ENCODE results near the gene IL12RB2. TPM values are rescaled to one million over a fixed set of nuclear protein-coding genes. Genes with fewer than 3 reads are reported as not detected.

The IL12RB2 gene
- total RNA-seq, 4 donors from 2014 or later: 0.87 to 6.5 (median 1.7) TPM

GRCh38 chr1:67381154-67381553 is 73.5 kb downstream of the IL12RB2 start:
- Histone ChIP-seq H3K4me1 (peaks cover 0 to 6% (median 0%) of the 10 kb centered on the region in 4 donors), H3K9me3 (peaks cover 0 to 14% (median 0%) of the 10 kb centered on the region in 4 donors), H3K27ac (no peak overlapping the region), H3K27me3 (no peaks in the 10 kb centered on the region), H3K36me3 (peaks cover 0 to 8% (median 0%) of the 10 kb centered on the region in 3 donors), H3K4me3 (no peak overlapping the region)
- no peak for TF ChIP-seq POLR2A (IDR thresholded peaks at IDR 0.05)
- TF ChIP-seq EP300 (IDR thresholded peaks at IDR 0.05): no peak
- no peak for TF ChIP-seq CTCF (IDR thresholded peaks at IDR 0.05)
- WGBS, 2 donors: 77 to 78% methylated on average over 4 of the region's 4 CpGs
- DNase-seq (ENCODE audit: low spot score in 2 of 2): no peak

- no peaks in the 10 kb centered on the region for H3K27me3 ChIP-seq
- H3K4me1 ChIP-seq: peaks cover 0 to 6% (median 0%) of the 10 kb centered on the region in 4 donors
- H3K36me3 ChIP-seq: peaks cover 0 to 8% (median 0%) of the 10 kb centered on the region in 3 donors
- H3K27ac ChIP-seq: peak overlapping the region in 1 of 4 donors; percentile 61
- DNase-seq (ENCODE audit: low spot score in 2 of 2): peak; percentile 21 to 71
- TF ChIP-seq EP300 (IDR thresholded peaks at IDR 0.05) (peak in 1 of 2 donors; percentile 84), CTCF (IDR thresholded peaks at IDR 0.05) (no peak), POLR2A (IDR thresholded peaks at IDR 0.05) (no peak)
- H3K9me3 ChIP-seq: peaks cover 0 to 14% (median 0%) of the 10 kb centered on the region in 4 donors
- WGBS, 2 donors: 61 to 64% methylated on average over 1 of the region's 1 CpG
- no peak overlapping the region for H3K4me3 ChIP-seq
These were observed 74.6 kb downstream of the IL12RB2 start for GRCh38 chr1:67382292-67382691.

- 50 to 93% methylated on average over 1 to 2 of the region's 2 CpGs for WGBS, 2 donors
- Histone ChIP-seq H3K27me3 (no peaks in the 10 kb centered on the region), H3K4me3 (no peak overlapping the region), H3K27ac (no peak overlapping the region), H3K9me3 (peaks cover 0 to 14% (median 0%) of the 10 kb centered on the region in 4 donors), H3K4me1 (peaks cover 0 to 6% (median 0%) of the 10 kb centered on the region in 4 donors), H3K36me3 (peaks cover 0 to 8% (median 0%) of the 10 kb centered on the region in 3 donors)
- TF ChIP-seq EP300 (IDR thresholded peaks at IDR 0.05) (no peak), CTCF (IDR thresholded peaks at IDR 0.05) (no peak), POLR2A (IDR thresholded peaks at IDR 0.05) (no peak)
- no peak for DNase-seq (ENCODE audit: low spot score in 2 of 2)
These were observed 76.4 kb downstream of the IL12RB2 start for GRCh38 chr1:67383999-67384638.

GRCh38 chr1:67390041-67390887 is 82.6 kb downstream of the IL12RB2 start:
- Histone ChIP-seq H3K27ac (no peak overlapping the region), H3K4me1 (no peaks in the 10 kb centered on the region), H3K36me3 (peaks cover 0 to 16% (median 0%) of the 10 kb centered on the region in 3 donors), H3K27me3 (no peaks in the 10 kb centered on the region), H3K4me3 (no peak overlapping the region), H3K9me3 (no peaks in the 10 kb centered on the region)
- 90 to 92% methylated on average over 3 of the region's 3 CpGs for WGBS, 2 donors
- no peak for DNase-seq (ENCODE audit: low spot score in 2 of 2)
- TF ChIP-seq EP300 (IDR thresholded peaks at IDR 0.05) (no peak), CTCF (IDR thresholded peaks at IDR 0.05) (no peak), POLR2A (IDR thresholded peaks at IDR 0.05) (no peak)

DNA sequence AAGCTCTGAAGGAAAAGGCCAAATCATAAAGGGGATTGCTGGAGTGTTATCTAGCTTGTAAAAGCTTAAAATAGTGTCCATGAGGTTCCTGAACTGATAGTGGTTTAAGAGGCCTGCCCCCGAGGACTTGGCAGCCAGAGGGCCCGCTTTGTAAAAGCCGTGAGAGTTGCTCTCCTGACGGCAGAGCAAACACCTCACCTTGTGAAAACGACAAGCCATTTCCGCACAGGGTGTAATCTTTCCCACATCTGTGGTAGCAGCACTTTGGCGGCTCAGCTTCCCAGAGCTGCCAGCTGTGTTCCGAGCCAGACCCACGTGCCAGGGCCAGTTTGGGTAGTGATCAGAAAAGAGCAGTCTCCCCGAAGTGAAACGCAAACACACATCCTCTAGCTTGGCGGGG is 85.6 kb downstream of the IL12RB2 start:
- no peak overlapping the region for H3K27ac ChIP-seq
- no peaks in the 10 kb centered on the region for H3K27me3 ChIP-seq
- DNase-seq (ENCODE audit: low spot score in 2 of 2): no peak
- no peaks in the 10 kb centered on the region for H3K4me1 ChIP-seq
- H3K9me3 ChIP-seq: no peaks in the 10 kb centered on the region
- H3K36me3 ChIP-seq: peaks cover 0 to 27% (median 0%) of the 10 kb centered on the region in 3 donors
- no peak overlapping the region for H3K4me3 ChIP-seq
- WGBS, 2 donors: 77 to 82% methylated on average over 12 of the region's 12 CpGs
- no peak for TF ChIP-seq POLR2A (IDR thresholded peaks at IDR 0.05)
- TF ChIP-seq EP300 (IDR thresholded peaks at IDR 0.05): no peak
- no peak for TF ChIP-seq CTCF (IDR thresholded peaks at IDR 0.05)

All from tibial nerve (tissue), 4 donors.